GM18499 (cell line): Measurements from ENCODE around the gene MIS12.
A peak's percentile ranks its signal among the peaks of the same experiment; 100 is the strongest.

Experiments used
- ATAC-seq: cut with Tn5 transposase; IDR thresholded peaks from one replicate; pipeline ENCODE4 v1.9.1; 2021; ENCODE audit warnings: moderate number of reproducible peaks; ENCODE audit not compliant: insufficient read depth, unreplicated experiment

Gene MIS12, protein sequence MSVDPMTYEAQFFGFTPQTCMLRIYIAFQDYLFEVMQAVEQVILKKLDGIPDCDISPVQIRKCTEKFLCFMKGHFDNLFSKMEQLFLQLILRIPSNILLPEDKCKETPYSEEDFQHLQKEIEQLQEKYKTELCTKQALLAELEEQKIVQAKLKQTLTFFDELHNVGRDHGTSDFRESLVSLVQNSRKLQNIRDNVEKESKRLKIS

GRCh38 chr17:5486206-5487124 is at the start of gene MIS12:
Gene MIS12, plus strand, starts transcription at chr17:5486566. Its CDS starts 2,297 bp downstream, at chr17:5488863.
- ATAC-seq: peak; percentile 72

- ATAC-seq: no peak
Observed at GRCh38 chr17:5437721-5438317, 48.5 kb upstream of the MIS12 start.

DNA sequence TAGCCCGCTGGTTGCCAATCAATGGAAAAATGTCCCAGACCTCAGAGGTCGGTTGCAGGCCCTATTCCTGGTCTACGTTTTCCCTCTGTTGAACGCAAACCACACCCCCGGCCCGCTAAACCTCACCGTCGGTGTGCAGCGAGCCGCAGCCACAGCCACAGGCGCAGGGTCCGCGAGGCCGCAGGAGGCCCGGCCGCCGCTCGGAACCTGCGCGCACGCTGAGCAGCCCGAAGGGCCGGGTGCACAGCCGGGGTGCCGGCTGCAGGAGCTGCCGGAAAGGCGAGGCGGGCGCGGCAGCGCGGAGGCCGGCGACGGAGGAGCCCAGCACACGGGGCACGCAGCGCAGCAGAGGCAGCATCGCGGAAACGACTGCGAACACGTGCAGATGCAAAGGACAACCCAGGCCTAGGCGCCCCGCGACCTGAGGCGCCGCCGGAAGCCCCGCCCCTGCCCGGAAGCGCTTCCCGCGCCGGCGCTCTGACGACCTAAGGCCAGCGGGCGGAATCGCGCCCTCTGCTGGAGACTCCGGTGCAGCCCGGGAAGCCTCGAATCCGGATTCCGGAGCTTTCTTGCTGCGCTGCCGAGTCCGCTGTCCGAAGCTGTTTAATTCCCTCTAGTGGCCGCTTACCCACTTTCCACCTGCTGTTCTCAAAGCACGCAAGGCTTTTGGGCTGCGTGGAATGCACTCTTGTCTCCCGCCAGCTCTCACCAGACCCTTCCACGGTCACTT is 47.5 kb upstream of the MIS12 start, which contains the start of gene C1QBP:
TSS of gene C1QBP (minus strand) at position 440 of the 730 bp plus-strand sequence. CDS start at position 358, 82 bp downstream.
- peak; percentile 55 for ATAC-seq

GRCh38 chr17:5439446-5439764 is 47.0 kb upstream of the MIS12 start:
- ATAC-seq: no peak

GRCh38 chr17:5443728-5444127 is 42.6 kb upstream of the MIS12 start:
- no peak for ATAC-seq

GRCh38 chr17:5444209-5444608 is 42.2 kb upstream of the MIS12 start:
- no peak for ATAC-seq

DNA sequence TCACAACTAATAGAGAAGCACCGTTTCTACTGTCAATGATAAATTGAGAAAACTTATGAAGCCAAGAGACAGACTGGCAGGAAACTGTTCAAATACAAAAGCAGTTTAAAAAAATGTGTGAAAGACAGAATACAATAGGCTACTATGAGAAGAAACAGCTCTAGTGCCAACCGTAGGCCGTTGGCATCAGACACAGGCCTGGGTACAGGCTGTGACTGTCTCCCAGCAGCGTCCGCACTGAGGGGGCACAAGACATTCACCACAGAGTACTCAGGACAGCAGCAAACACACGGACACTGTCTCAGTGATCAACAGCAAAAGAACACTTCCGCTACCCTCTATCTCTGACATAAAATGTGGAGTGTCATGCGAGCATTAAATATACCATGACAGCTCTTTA is 39.6 kb upstream of the MIS12 start:
- ATAC-seq: no peak

DNA sequence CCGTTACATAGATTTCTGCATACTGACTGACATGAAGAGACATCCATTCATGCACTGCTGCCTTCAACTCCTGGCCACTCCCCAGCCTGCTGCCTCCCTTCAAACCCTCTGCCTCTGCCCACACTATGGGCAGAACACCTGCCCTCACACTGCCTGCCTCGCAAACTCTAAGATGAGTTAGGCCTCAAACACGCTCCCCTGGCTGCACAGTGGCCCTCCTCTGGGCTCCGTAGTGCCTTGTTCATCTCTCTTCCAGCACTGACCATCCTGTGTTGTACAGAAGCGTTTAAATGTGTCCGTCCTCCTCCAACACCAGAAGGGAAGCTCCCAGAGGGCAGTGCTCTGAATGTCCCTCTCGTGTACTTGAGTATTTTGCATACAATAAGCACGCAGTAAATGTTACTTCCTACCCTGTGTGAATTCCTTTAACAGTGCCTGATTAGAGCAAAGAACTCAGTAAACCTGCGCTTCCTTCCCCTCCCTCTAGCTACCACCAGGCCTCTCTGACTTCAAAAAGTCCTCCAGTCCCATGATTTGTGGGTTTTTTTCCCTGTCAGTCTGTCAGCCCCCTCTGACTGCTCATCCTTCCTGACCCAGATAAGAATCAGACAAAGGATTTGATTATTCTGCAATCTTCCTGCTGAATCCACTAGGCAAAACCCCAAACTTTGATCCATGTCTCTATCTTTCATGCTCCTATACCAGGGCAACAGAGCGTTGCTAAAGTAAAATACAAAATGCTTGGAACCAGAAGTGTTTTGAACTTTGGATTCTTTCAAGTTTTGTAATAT is 21.5 kb upstream of the MIS12 start:
- ATAC-seq: no peak

GRCh38 chr17:5466295-5466694 is 20.1 kb upstream of the MIS12 start:
- no peak for ATAC-seq

GRCh38 chr17:5467416-5467815 is 18.9 kb upstream of the MIS12 start:
- ATAC-seq: no peak

- no peak for ATAC-seq
Observed at GRCh38 chr17:5468075-5468473, 18.3 kb upstream of the MIS12 start.

DNA sequence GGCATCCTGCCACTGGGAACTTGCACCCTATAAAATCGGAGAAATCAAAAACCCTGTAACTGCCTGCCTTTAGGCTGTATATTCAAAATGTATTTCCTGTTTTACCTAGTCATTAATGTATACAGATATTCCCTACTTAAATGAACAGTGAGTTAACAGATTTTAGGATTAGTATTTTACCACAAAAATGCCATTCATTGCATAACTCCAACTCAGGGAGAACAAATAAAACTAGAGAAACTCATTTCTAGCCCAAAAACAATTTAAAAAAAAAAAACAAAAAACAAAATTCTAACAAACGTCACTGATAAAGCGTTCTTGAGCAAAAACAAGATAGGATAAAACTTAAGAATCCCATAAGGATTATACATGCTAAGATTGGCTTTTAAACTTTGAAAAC is 13.9 kb upstream of the MIS12 start:
- ATAC-seq: no peak

GRCh38 chr17:5473906-5474305 is 12.5 kb upstream of the MIS12 start:
- ATAC-seq: no peak

- ATAC-seq: no peak
Observed at GRCh38 chr17:5478992-5479391, 7.4 kb upstream of the MIS12 start.

- ATAC-seq: no peak
Observed at GRCh38 chr17:5480962-5481361, 5.4 kb upstream of the MIS12 start.

DNA sequence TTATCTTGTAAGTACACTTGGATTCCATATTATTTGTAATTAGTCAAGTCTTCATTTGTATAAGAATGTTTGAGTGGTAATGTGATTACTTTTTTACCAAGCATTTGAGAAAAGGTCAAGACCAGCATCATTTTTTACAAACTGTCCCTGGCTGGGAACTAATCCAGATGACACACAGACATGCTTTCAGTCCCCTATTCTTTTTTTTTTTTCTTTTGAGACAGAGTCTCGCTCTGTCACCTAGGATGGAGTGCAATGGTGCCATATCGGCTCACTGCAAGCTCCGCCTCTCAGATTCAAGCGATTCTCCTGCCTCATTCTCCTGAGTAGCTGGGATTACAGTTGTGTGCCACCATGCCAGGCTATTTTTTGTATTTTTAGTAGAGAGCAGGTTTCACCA is 4.9 kb upstream of the MIS12 start:
- ATAC-seq: no peak

- peak; percentile 16 for ATAC-seq
Observed at GRCh38 chr17:5485270-5486205, 828 bp upstream of the MIS12 start, which contains the start of gene DERL2. Gene DERL2, minus strand, starts transcription at chr17:5486178. Its CDS starts 17 bp downstream, at chr17:5486161.

DNA sequence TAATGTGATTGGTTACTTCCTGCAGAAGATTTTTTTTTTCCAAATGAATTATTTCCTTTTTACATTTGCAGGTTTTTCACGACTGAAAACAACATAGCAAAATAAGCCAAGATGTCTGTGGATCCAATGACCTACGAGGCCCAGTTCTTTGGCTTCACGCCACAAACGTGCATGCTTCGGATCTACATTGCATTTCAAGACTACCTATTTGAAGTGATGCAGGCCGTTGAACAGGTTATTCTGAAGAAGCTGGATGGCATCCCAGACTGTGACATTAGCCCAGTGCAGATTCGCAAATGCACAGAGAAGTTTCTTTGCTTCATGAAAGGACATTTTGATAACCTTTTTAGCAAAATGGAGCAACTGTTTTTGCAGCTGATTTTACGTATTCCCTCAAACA is 2.4 kb downstream of the MIS12 start:
- no peak for ATAC-seq

GRCh38 chr17:5492970-5493369 is 6.6 kb downstream of the MIS12 start:
- no peak for ATAC-seq
